ENCODE results near the gene EPB41L4B.

EPB41L4B gene

GRCh38 chr9:109230277-109230676 is 90.6 kb downstream of the EPB41L4B start:
- H3F3A ChIP-seq (ENCODE audit: low read depth): no peaks in the 10 kb centered on the region
- no peaks in the 10 kb centered on the region for H3K4me1 ChIP-seq (ENCODE audit: insufficient read depth, low read length, poor library complexity, severe bottlenecking)
- H3K27me3 ChIP-seq (ENCODE audit: insufficient read depth, low read length, poor library complexity, severe bottlenecking): peaks cover 4% of the 10 kb centered on the region
- no peak overlapping the region for H2AFZ ChIP-seq (ENCODE audit: low read length)
- no peaks in the 10 kb centered on the region for H4K20me1 ChIP-seq (ENCODE audit: insufficient read depth, low read length, poor library complexity, severe bottlenecking)
- no peak overlapping the region for H3K4me2 ChIP-seq (ENCODE audit: low read depth, low read length, poor library complexity, severe bottlenecking)
- TF ChIP-seq EZH2phosphoT487 (IDR thresholded peaks at IDR 0.05; ENCODE audit: borderline replicate concordance) (no peak), CTCF (conservative IDR thresholded peaks at IDR 0.05; ENCODE audit: low read length) (no peak)
- H3K9ac ChIP-seq (ENCODE audit: low read depth, low read length, poor library complexity, severe bottlenecking): no peak overlapping the region
- H3K4me3 ChIP-seq (ENCODE audit: low read length, poor library complexity, severe bottlenecking): no peak overlapping the region
- H3K9me3 ChIP-seq (ENCODE audit: insufficient read depth, low read depth, low read length): no peaks in the 10 kb centered on the region
- H3K79me2 ChIP-seq (ENCODE audit: insufficient read depth, low read length): no peaks in the 10 kb centered on the region
- no peaks in the 10 kb centered on the region for H3K36me3 ChIP-seq (ENCODE audit: insufficient read depth, low read length)
- no peaks in the 10 kb centered on the region for H3K9me2 ChIP-seq (replicated peaks; ENCODE audit: low read depth, low read length)

- TF ChIP-seq EZH2phosphoT487 (IDR thresholded peaks at IDR 0.05; ENCODE audit: borderline replicate concordance): no peak
- no peak for TF ChIP-seq CTCF (conservative IDR thresholded peaks at IDR 0.05; ENCODE audit: low read length)
- H3F3A ChIP-seq (ENCODE audit: low read depth): no peaks in the 10 kb centered on the region
- no peaks in the 10 kb centered on the region for H4K20me1 ChIP-seq (ENCODE audit: insufficient read depth, low read length, poor library complexity, severe bottlenecking)
- no peaks in the 10 kb centered on the region for H3K79me2 ChIP-seq (ENCODE audit: insufficient read depth, low read length)
- no peaks in the 10 kb centered on the region for H3K4me1 ChIP-seq (ENCODE audit: insufficient read depth, low read length, poor library complexity, severe bottlenecking)
- H3K4me2 ChIP-seq (ENCODE audit: low read depth, low read length, poor library complexity, severe bottlenecking): no peak overlapping the region
- no peaks in the 10 kb centered on the region for H3K9me3 ChIP-seq (ENCODE audit: insufficient read depth, low read depth, low read length)
- H3K9ac ChIP-seq (ENCODE audit: low read depth, low read length, poor library complexity, severe bottlenecking): no peak overlapping the region
- H2AFZ ChIP-seq (ENCODE audit: low read length): no peak overlapping the region
- H3K27me3 ChIP-seq (ENCODE audit: insufficient read depth, low read length, poor library complexity, severe bottlenecking): peaks cover 4% of the 10 kb centered on the region
- no peaks in the 10 kb centered on the region for H3K36me3 ChIP-seq (ENCODE audit: insufficient read depth, low read length)
- no peaks in the 10 kb centered on the region for H3K9me2 ChIP-seq (replicated peaks; ENCODE audit: low read depth, low read length)
- no peak overlapping the region for H3K4me3 ChIP-seq (ENCODE audit: low read length, poor library complexity, severe bottlenecking)
These were observed 91.2 kb downstream of the EPB41L4B start for GRCh38 chr9:109229682-109230081.

- no peaks in the 10 kb centered on the region for H4K20me1 ChIP-seq (ENCODE audit: insufficient read depth, low read length, poor library complexity, severe bottlenecking)
- no peaks in the 10 kb centered on the region for H3K9me2 ChIP-seq (replicated peaks; ENCODE audit: low read depth, low read length)
- TF ChIP-seq CTCF (conservative IDR thresholded peaks at IDR 0.05; ENCODE audit: low read length) (no peak), EZH2phosphoT487 (IDR thresholded peaks at IDR 0.05; ENCODE audit: borderline replicate concordance) (no peak)
These were observed 92.7 kb downstream of the EPB41L4B start for GRCh38 chr9:109228093-109228642.

More at GRCh38 chr9:109228093-109228642, 92.7 kb downstream of the EPB41L4B start:
- no peaks in the 10 kb centered on the region for H3K9me3 ChIP-seq (ENCODE audit: insufficient read depth, low read depth, low read length)
- H3K4me1 ChIP-seq (ENCODE audit: insufficient read depth, low read length, poor library complexity, severe bottlenecking): no peaks in the 10 kb centered on the region
- no peak overlapping the region for H2AFZ ChIP-seq (ENCODE audit: low read length)
- H3K27me3 ChIP-seq (ENCODE audit: insufficient read depth, low read length, poor library complexity, severe bottlenecking): peaks cover 4% of the 10 kb centered on the region
- H3K4me3 ChIP-seq (ENCODE audit: low read length, poor library complexity, severe bottlenecking): no peak overlapping the region
- no peak overlapping the region for H3K9ac ChIP-seq (ENCODE audit: low read depth, low read length, poor library complexity, severe bottlenecking)
- no peaks in the 10 kb centered on the region for H3F3A ChIP-seq (ENCODE audit: low read depth)
- no peak overlapping the region for H3K4me2 ChIP-seq (ENCODE audit: low read depth, low read length, poor library complexity, severe bottlenecking)
- H3K79me2 ChIP-seq (ENCODE audit: insufficient read depth, low read length): no peaks in the 10 kb centered on the region
- H3K36me3 ChIP-seq (ENCODE audit: insufficient read depth, low read length): no peaks in the 10 kb centered on the region
